Loucy (cell line): ENCODE measurements around the gene CELF5.

ENCODE experiments used
- H2AFZ ChIP-seq: fragments of 200-600 bp; sonication (generic); 2 replicates; pipeline ENCODE4 v1.6.0; 2016; ENCODE audit warnings: antibody characterized with exemption, mild to moderate bottlenecking, low read length, moderate library complexity
- H3F3A ChIP-seq: fragments of 200-600 bp; 2 replicates; pipeline ENCODE4 v1.6.0; 2016; ENCODE audit warnings: antibody characterized with exemption, low read depth, mild to moderate bottlenecking
- H3K27me3 ChIP-seq: fragments of 200-600 bp; sonication (generic); 2 replicates; pipeline ENCODE4 v1.6.1; 2014; ENCODE audit warnings: low read length, mild to moderate bottlenecking; ENCODE audit not compliant: insufficient read depth, poor library complexity, severe bottlenecking
- H3K36me3 ChIP-seq: fragments of 200-600 bp; sonication (generic); 2 replicates; pipeline ENCODE4 v1.6.1; 2016; ENCODE audit warnings: low read length; ENCODE audit not compliant: insufficient read depth
- H3K4me1 ChIP-seq: fragments of 200-600 bp; sonication (generic); 2 replicates; pipeline ENCODE4 v1.5.1; 2014; ENCODE audit warnings: low read length, mild to moderate bottlenecking; ENCODE audit not compliant: insufficient read depth, poor library complexity, severe bottlenecking
- H3K4me2 ChIP-seq: fragments of 200-600 bp; sonication (generic); 2 replicates; pipeline ENCODE4 v1.6.0; 2014; ENCODE audit warnings: antibody characterized with exemption, low read length, low read depth, mild to moderate bottlenecking; ENCODE audit not compliant: poor library complexity, severe bottlenecking
- H3K4me3 ChIP-seq: fragments of 200-600 bp; sonication (generic); 2 replicates; pipeline ENCODE4 v1.5.1; 2014; ENCODE audit warnings: low read length, mild to moderate bottlenecking, mixed read lengths; ENCODE audit not compliant: poor library complexity, severe bottlenecking
- H3K79me2 ChIP-seq: fragments of 200-600 bp; sonication (generic); 2 replicates; pipeline ENCODE4 v1.6.1; 2014; ENCODE audit warnings: low read length; ENCODE audit not compliant: insufficient read depth
- H3K9ac ChIP-seq: fragments of 200-600 bp; sonication (generic); 2 replicates; pipeline ENCODE4 v1.6.0; 2014; ENCODE audit warnings: mild to moderate bottlenecking, low read depth, low read length, moderate library complexity; ENCODE audit not compliant: poor library complexity, severe bottlenecking
- H3K9me2 ChIP-seq: fragments of 200-600 bp; sonication (generic); replicated peaks from 2 replicates; pipeline ENCODE4 v1.6.1; 2016; ENCODE audit warnings: low read depth, low read length, mixed read lengths
- H3K9me3 ChIP-seq: fragments of 200-600 bp; sonication (generic); 2 replicates; pipeline ENCODE4 v1.6.1; 2014; ENCODE audit warnings: mild to moderate bottlenecking, antibody characterized with exemption, low read length, low read depth; ENCODE audit not compliant: insufficient read depth
- H4K20me1 ChIP-seq: fragments of 200-600 bp; sonication (generic); 2 replicates; pipeline ENCODE4 v1.6.0; 2014; ENCODE audit warnings: antibody characterized with exemption, low read length, mild to moderate bottlenecking; ENCODE audit not compliant: insufficient read depth, poor library complexity, severe bottlenecking
- EZH2phosphoT487 ChIP-seq: fragments of 200-600 bp; IDR thresholded peaks from 2 replicates; pipeline ENCODE4 v1.6.1; 2018; ENCODE audit warnings: antibody characterized with exemption, mild to moderate bottlenecking, moderate library complexity, borderline replicate concordance
- TF ChIP-seq, protein P1 (sequence below): fragments of 200-600 bp; sonication (generic); conservative IDR thresholded peaks from 2 replicates; pipeline ENCODE4 v1.5.1; 2014; ENCODE audit warnings: mild to moderate bottlenecking, antibody characterized with exemption, low read length

CELF5 gene

DNA sequence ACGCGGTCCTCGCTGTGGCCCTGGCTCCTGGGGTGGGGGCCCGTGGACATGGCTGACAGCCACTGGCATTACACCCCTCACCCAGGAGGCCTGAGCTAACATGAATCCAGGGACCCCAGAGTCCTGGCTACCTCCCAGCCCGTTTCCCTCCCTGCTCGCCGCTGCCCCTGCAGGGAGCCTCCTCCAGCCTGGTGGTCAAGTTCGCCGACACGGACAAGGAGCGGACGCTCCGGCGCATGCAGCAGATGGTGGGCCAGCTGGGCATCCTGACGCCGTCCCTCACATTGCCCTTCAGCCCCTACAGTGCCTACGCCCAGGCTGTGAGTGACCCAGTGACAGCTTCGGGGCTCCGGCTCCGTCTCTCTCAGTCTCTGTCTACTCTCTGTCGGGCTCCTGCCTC is 56.6 kb downstream of the CELF5 start:
- Histone ChIP-seq H3K4me2 (no peak overlapping the region), H3K36me3 (no peaks in the 10 kb centered on the region), H3K9me3 (no peaks in the 10 kb centered on the region), H3K4me3 (no peak overlapping the region), H2AFZ (no peak overlapping the region), H3K9me2 (no peaks in the 10 kb centered on the region), H3K4me1 (peaks cover 6% of the 10 kb centered on the region), H3K79me2 (no peaks in the 10 kb centered on the region), H3K27me3 (no peaks in the 10 kb centered on the region), H3K9ac (no peak overlapping the region), H4K20me1 (no peaks in the 10 kb centered on the region), H3F3A (no peaks in the 10 kb centered on the region)
- TF ChIP-seq, protein P1, sequence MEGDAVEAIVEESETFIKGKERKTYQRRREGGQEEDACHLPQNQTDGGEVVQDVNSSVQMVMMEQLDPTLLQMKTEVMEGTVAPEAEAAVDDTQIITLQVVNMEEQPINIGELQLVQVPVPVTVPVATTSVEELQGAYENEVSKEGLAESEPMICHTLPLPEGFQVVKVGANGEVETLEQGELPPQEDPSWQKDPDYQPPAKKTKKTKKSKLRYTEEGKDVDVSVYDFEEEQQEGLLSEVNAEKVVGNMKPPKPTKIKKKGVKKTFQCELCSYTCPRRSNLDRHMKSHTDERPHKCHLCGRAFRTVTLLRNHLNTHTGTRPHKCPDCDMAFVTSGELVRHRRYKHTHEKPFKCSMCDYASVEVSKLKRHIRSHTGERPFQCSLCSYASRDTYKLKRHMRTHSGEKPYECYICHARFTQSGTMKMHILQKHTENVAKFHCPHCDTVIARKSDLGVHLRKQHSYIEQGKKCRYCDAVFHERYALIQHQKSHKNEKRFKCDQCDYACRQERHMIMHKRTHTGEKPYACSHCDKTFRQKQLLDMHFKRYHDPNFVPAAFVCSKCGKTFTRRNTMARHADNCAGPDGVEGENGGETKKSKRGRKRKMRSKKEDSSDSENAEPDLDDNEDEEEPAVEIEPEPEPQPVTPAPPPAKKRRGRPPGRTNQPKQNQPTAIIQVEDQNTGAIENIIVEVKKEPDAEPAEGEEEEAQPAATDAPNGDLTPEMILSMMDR = no peak
- TF ChIP-seq EZH2phosphoT487 = no peak

DNA sequence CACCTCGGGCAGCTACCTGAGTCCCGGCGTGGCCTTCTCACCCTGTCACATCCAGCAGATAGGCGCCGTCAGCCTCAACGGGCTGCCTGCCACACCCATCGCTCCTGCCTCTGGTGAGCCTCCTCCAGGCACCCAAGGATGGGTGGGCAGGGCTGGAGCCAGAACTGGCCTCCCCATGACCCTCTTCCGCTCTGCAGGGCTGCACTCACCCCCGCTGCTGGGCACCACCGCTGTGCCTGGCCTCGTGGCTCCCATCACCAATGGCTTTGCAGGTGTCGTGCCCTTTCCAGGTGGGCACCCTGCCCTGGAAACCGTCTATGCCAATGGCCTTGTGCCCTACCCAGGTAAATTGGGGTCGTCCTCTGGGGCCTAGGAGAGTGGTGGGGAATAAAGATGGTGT is 57.7 kb downstream of the CELF5 start:
- Histone ChIP-seq H3K4me2 (no peak overlapping the region), H2AFZ (no peak overlapping the region), H3K4me1 (peaks cover 6% of the 10 kb centered on the region), H4K20me1 (no peaks in the 10 kb centered on the region), H3K9ac (no peak overlapping the region), H3K9me3 (no peaks in the 10 kb centered on the region), H3K9me2 (no peaks in the 10 kb centered on the region), H3K4me3 (no peak overlapping the region), H3F3A (no peaks in the 10 kb centered on the region), H3K79me2 (no peaks in the 10 kb centered on the region), H3K27me3 (no peaks in the 10 kb centered on the region), H3K36me3 (no peaks in the 10 kb centered on the region)
- TF ChIP-seq EZH2phosphoT487 = no peak
- TF ChIP-seq, protein P1 = no peak

DNA sequence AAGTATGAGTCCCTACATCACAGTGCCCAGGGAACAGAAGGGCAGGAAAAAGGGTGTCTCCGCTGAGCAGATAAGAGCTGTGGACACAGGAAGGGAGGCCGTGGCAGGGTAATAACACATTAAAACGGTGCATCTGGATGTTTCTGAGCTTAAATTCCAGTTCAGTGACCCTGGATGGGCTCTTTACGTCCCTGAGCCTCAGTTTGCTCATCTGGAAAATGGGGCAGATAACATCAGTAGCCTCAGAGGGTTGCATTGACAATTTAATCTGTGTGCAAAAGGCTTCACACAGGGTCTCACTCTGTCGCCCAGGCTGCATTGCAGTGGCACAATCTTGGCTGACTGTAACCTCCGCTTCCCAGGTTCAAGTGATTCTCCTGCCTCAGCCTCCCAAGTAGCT is 58.1 kb downstream of the CELF5 start:
- no peaks in the 10 kb centered on the region for H3K9me3 ChIP-seq

More for the DNA sequence above, 58.1 kb downstream of the CELF5 start:
- H3K9me2 ChIP-seq = no peaks in the 10 kb centered on the region
- TF ChIP-seq EZH2phosphoT487 = no peak
- TF ChIP-seq, protein P1 = no peak
- H3K36me3 ChIP-seq = no peaks in the 10 kb centered on the region
- H3K4me3 ChIP-seq = no peak overlapping the region
- H4K20me1 ChIP-seq = no peaks in the 10 kb centered on the region
- no peaks in the 10 kb centered on the region for H3F3A ChIP-seq
- H3K27me3 ChIP-seq = no peaks in the 10 kb centered on the region
- peaks cover 6% of the 10 kb centered on the region for H3K4me1 ChIP-seq
- no peak overlapping the region for H3K9ac ChIP-seq
- H3K79me2 ChIP-seq = no peaks in the 10 kb centered on the region
- H2AFZ ChIP-seq = no peak overlapping the region
- no peak overlapping the region for H3K4me2 ChIP-seq
